ENCODE measurements around the gene ABCC12. TPM values are rescaled to one million over a fixed set of nuclear protein-coding genes. Genes with fewer than 3 reads are reported as not detected.

Gene ABCC12
- polyA plus RNA-seq, 1 donor from 2014 or later, result not detected

- H3K4me3 ChIP-seq (ENCODE audit: low read length), result no peak overlapping the region
- H3K27me3 ChIP-seq (ENCODE audit: insufficient read depth, low read depth, low read length), result no peaks in the 10 kb centered on the region
- H4K20me1 ChIP-seq (ENCODE audit: insufficient read depth), result no peaks in the 10 kb centered on the region
- no peaks in the 10 kb centered on the region for H3K79me2 ChIP-seq (replicated peaks; ENCODE audit: insufficient read depth, low read length)
- H2AFZ ChIP-seq (ENCODE audit: low read depth, low read length), result no peak overlapping the region
- H3K9me3 ChIP-seq (ENCODE audit: low read length), result no peaks in the 10 kb centered on the region
- TF ChIP-seq REST (IDR thresholded peaks at IDR 0.05; ENCODE audit: borderline replicate concordance), result no peak
- no peak for TF ChIP-seq RAD21 (conservative IDR thresholded peaks at IDR 0.05)
- TF ChIP-seq CTCF (IDR thresholded peaks at IDR 0.05; ENCODE audit: poor library complexity, severe bottlenecking), result no peak
- TF ChIP-seq MXI1 (conservative IDR thresholded peaks at IDR 0.05; ENCODE audit: poor library complexity, severe bottlenecking), result no peak
- TF ChIP-seq POLR2AphosphoS5 (IDR thresholded peaks at IDR 0.05), result no peak
- TF ChIP-seq EZH2 (IDR thresholded peaks at IDR 0.05; ENCODE audit: borderline replicate concordance, insufficient read depth, low read length, poor library complexity, severe bottlenecking), result no peak
- no peak for TF ChIP-seq EP300 (conservative IDR thresholded peaks at IDR 0.05; ENCODE audit: poor library complexity, severe bottlenecking)
- H3K27ac ChIP-seq (ENCODE audit: low read length), result no peak overlapping the region
- no peaks in the 10 kb centered on the region for H3F3A ChIP-seq (ENCODE audit: insufficient read depth, low read length, poor library complexity, severe bottlenecking)
- no peaks in the 10 kb centered on the region for H3K9me2 ChIP-seq (ENCODE audit: insufficient read depth, low read length)
- no peaks in the 10 kb centered on the region for H3K36me3 ChIP-seq (ENCODE audit: insufficient read depth, low read length)
- H3K4me2 ChIP-seq (ENCODE audit: low read length), result no peak overlapping the region
- H3K9ac ChIP-seq (ENCODE audit: low read length), result no peak overlapping the region
Observed at GRCh38 chr16:48140821-48141220, 15.0 kb downstream of the ABCC12 start.

GRCh38 chr16:48139517-48139916 is 16.3 kb downstream of the ABCC12 start:
- Histone ChIP-seq H3K9ac (ENCODE audit: low read length) (no peak overlapping the region), H3K4me2 (ENCODE audit: low read length) (no peak overlapping the region), H4K20me1 (ENCODE audit: insufficient read depth) (no peaks in the 10 kb centered on the region), H3K9me3 (ENCODE audit: low read length) (no peaks in the 10 kb centered on the region), H3K36me3 (ENCODE audit: insufficient read depth, low read length) (no peaks in the 10 kb centered on the region), H3K27ac (ENCODE audit: low read length) (no peak overlapping the region), H3K9me2 (ENCODE audit: insufficient read depth, low read length) (no peaks in the 10 kb centered on the region), H2AFZ (ENCODE audit: low read depth, low read length) (no peak overlapping the region), H3K27me3 (ENCODE audit: insufficient read depth, low read depth, low read length) (no peaks in the 10 kb centered on the region), H3K4me3 (ENCODE audit: low read length) (no peak overlapping the region), H3F3A (ENCODE audit: insufficient read depth, low read length, poor library complexity, severe bottlenecking) (no peaks in the 10 kb centered on the region), H3K79me2 (replicated peaks; ENCODE audit: insufficient read depth, low read length) (no peaks in the 10 kb centered on the region)
- TF ChIP-seq MXI1 (conservative IDR thresholded peaks at IDR 0.05; ENCODE audit: poor library complexity, severe bottlenecking), result no peak
- TF ChIP-seq RAD21 (conservative IDR thresholded peaks at IDR 0.05), result no peak
- TF ChIP-seq EP300 (conservative IDR thresholded peaks at IDR 0.05; ENCODE audit: poor library complexity, severe bottlenecking), result no peak
- no peak for TF ChIP-seq EZH2 (IDR thresholded peaks at IDR 0.05; ENCODE audit: borderline replicate concordance, insufficient read depth, low read length, poor library complexity, severe bottlenecking)
- TF ChIP-seq TAF1 (IDR thresholded peaks at IDR 0.05; ENCODE audit: low read depth), result no peak
- no peak for TF ChIP-seq SMC3 (conservative IDR thresholded peaks at IDR 0.05; ENCODE audit: poor library complexity)
- no peak for TF ChIP-seq POLR2AphosphoS5 (IDR thresholded peaks at IDR 0.05)
- no peak for TF ChIP-seq REST (IDR thresholded peaks at IDR 0.05; ENCODE audit: borderline replicate concordance)
- TF ChIP-seq CTCF (IDR thresholded peaks at IDR 0.05; ENCODE audit: poor library complexity, severe bottlenecking), result no peak

Measured in neural cell (in vitro differentiated cells).